K562 (cell line): ENCODE data around the gene PRR29. TPM values are rescaled to one million over a fixed set of nuclear protein-coding genes. Genes with fewer than 3 reads are reported as not detected.

ENCODE experiments used
- AFF4 ChIP-seq: sonication (generic); formaldehyde crosslinking; IDR thresholded peaks from 2 replicates; pipeline ENCODE4 v1.8.0; 2023; ENCODE audit warnings: mild to moderate bottlenecking, missing genetic modification reagents
- BCLAF1 ChIP-seq, 2 experiments: fragments of 450-650 bp in 1 of 2; IDR thresholded peaks; 2 replicates each; pipeline ENCODE4 v1.6.1; 2011 to 2017; ENCODE audit warnings: low read depth in 2 of 2, antibody characterized with exemption in 1 of 2, borderline replicate concordance in 1 of 2, low read length in 1 of 2, mild to moderate bottlenecking in 1 of 2, mixed read lengths in 1 of 2; ENCODE audit not compliant: control insufficient read depth in 1 of 2
- CTCF ChIP-seq, 3 experiments: IDR thresholded peaks in 2 of 3; conservative IDR thresholded peaks in 1 of 3; 2 replicates each; pipeline ENCODE4 v1.5.1; 2011 to 2012; ENCODE audit warnings: low read length in 3 of 3, mild to moderate bottlenecking in 3 of 3, control low read depth in 2 of 3, improper control_type of control experiment in 1 of 3, inconsistent platforms in 1 of 3, low read depth in 1 of 3, mixed read lengths in 1 of 3, moderate library complexity in 1 of 3; ENCODE audit not compliant: insufficient read depth in 2 of 3
- L3MBTL2 ChIP-seq: fragments of 450-650 bp; IDR thresholded peaks from 2 replicates; pipeline ENCODE4 v1.6.1; 2016; ENCODE audit warnings: mild to moderate bottlenecking, moderate library complexity
- NCOA6 ChIP-seq: fragments of 450-650 bp; IDR thresholded peaks from 2 replicates; pipeline ENCODE4 v1.6.1; 2017; ENCODE audit warnings: mild to moderate bottlenecking
- NFRKB ChIP-seq: fragments of 450-650 bp; IDR thresholded peaks from 2 replicates; pipeline ENCODE4 v1.6.1; 2016; ENCODE audit warnings: low read depth
- NR2C1 ChIP-seq, 2 experiments: fragments of 450-650 bp; IDR thresholded peaks; 2 replicates each; pipeline ENCODE4 v1.6.1; 2017; ENCODE audit warnings: mild to moderate bottlenecking in 2 of 2, antibody characterized with exemption in 1 of 2, inconsistent platforms in 1 of 2, missing compliant biosample characterization in 1 of 2, missing genetic modification characterization in 1 of 2
- PHF21A ChIP-seq: fragments of 450-650 bp; IDR thresholded peaks from 2 replicates; pipeline ENCODE4 v1.6.1; 2017; ENCODE audit warnings: low read depth, borderline replicate concordance
- PHF8 ChIP-seq: fragments of 200-600 bp; sonication (generic); IDR thresholded peaks from 2 replicates; pipeline ENCODE4 v1.6.1; 2012; ENCODE audit warnings: mixed run types, mild to moderate bottlenecking, inconsistent platforms, low read length, moderate library complexity, borderline replicate concordance
- RBM15 ChIP-seq: fragments of 200-400 bp; formaldehyde crosslinking; IDR thresholded peaks from 2 replicates; pipeline ENCODE4 v1.6.1; 2018; ENCODE audit warnings: mild to moderate bottlenecking, low read length, moderate library complexity; ENCODE audit not compliant: insufficient read depth
- TCF7L2 ChIP-seq: fragments of 150-350 bp; IDR thresholded peaks from 2 replicates; pipeline ENCODE4 v1.6.1; 2016; ENCODE audit warnings: low read depth, mild to moderate bottlenecking, low read length, moderate library complexity
- U2AF1 ChIP-seq: fragments of 200-400 bp; formaldehyde crosslinking; optimal IDR thresholded peaks from 2 replicates; pipeline ENCODE3; 2017; ENCODE audit warnings: mild to moderate bottlenecking, low read depth, low read length, moderate library complexity
- ZBTB34 ChIP-seq: fragments of 250-450 bp; sonication (Bioruptor Pico); IDR thresholded peaks from 2 replicates; pipeline ENCODE4 v1.8.0; 2021; ENCODE audit warnings: mild to moderate bottlenecking, moderate library complexity
- polyA plus RNA-seq, 8 experiments: library from polyadenylated mRNA; depleted of rRNA in 4 of 8; stranded (reverse) in 5 of 8; unstranded in 3 of 8; fragments of >200 nt; fragmentation: Nextera tagmentation in 2 of 8; fragmentation: Illumina TruSeq in 1 of 8; extraction: Ambion mirVana in 2 of 8; extraction: Trizol in 1 of 8; gene quantifications; 2 replicates each; pipeline versions ENCODE4 v1.2.1 to v1.2.3, GENCODE V29; 2011 to 2014; ENCODE audit warnings: inconsistent platforms in 1 of 8, missing spikeins in 1 of 8
- total RNA-seq, 7 experiments: library from RNA; depleted of rRNA in 6 of 7; stranded (reverse); fragments of >200 nt in 6 of 7; fragmentation: Illumina TruSeq in 2 of 7; extraction: Trizol in 2 of 7; gene quantifications; 2 replicates each; pipeline versions ENCODE4 v1.2.1 to v1.2.3, GENCODE V29; 2011 to 2021; ENCODE audit warnings: low replicate concordance in 1 of 7

Gene PRR29
- total and polyA plus RNA-seq, 9 of the 15 experiments (the other 6 are each of a cell fraction or from before 2014, with no cell fraction given): 0.08 to 0.58 (median 0.15) TPM; not detected in 5

- TF ChIP-seq AFF4 (CRISPR knock-in tag): no peak
- TF ChIP-seq U2AF1: no peak
- no peak for TF ChIP-seq PHF8
- peak; percentile 41 for TF ChIP-seq L3MBTL2
- TF ChIP-seq CTCF (IDR thresholded peaks at IDR 0.05 in 2 of 3, conservative IDR thresholded peaks at IDR 0.05 in 1 of 3; ENCODE audit: insufficient read depth in 2 of 3, low read depth in 1 of 3, low read length in 3 of 3): 0 out of 6 replicates have a peak, but pooled peaks of 1 of the 3 experiments have one; percentile 11
- TF ChIP-seq ZBTB34 (CRISPR knock-in tag): no peak
- no peak for TF ChIP-seq PHF21A
- TF ChIP-seq RBM15: no peak
- TF ChIP-seq NCOA6: no peak
- no peak for TF ChIP-seq BCLAF1 (IDR thresholded peaks at IDR 0.05; ENCODE audit: borderline replicate concordance in 1 of 2, control insufficient read depth in 1 of 2, low read depth in 2 of 2, low read length in 1 of 2)
- TF ChIP-seq NFRKB: no peak
- TF ChIP-seq TCF7L2: no peak
- TF ChIP-seq NR2C1 (IDR thresholded peaks at IDR 0.05): no peak
- no peak for TF ChIP-seq NR2C1 (tag; IDR thresholded peaks at IDR 0.05)
Measured at GRCh38 chr17:63984651-63985386, 13.3 kb upstream of the PRR29 start (continued).
